OCI-LY3 (cell line): ENCODE data around the gene PLPP7.

Source experiments
- H2AFZ ChIP-seq: fragments of 200-600, 300-600 bp; shearing (Covaris generic); 2 replicates; pipeline ENCODE4 v1.6.0; 2014; ENCODE audit warnings: antibody characterized with exemption, low read depth, low read length
- H3K27ac ChIP-seq: fragments of 200-600, 300-600 bp; sonication (generic); 2 replicates; pipeline ENCODE4 v1.5.1; 2014; ENCODE audit warnings: mild to moderate bottlenecking, low read length, moderate library complexity, mixed read lengths
- H3K27me3 ChIP-seq: fragments of 200-600, 300-600 bp; sonication (generic); 2 replicates; pipeline ENCODE4 v1.6.1; 2014; ENCODE audit warnings: low read depth, low read length, mixed read lengths
- H3K36me3 ChIP-seq: fragments of 200-600, 300-600 bp; sonication (generic); replicated peaks from 2 replicates; pipeline ENCODE3; 2014; ENCODE audit warnings: low read depth, low read length, mixed read lengths
- H3K4me1 ChIP-seq: fragments of 300-600, 200-600 bp; sonication (generic); 2 replicates; pipeline ENCODE4 v1.6.1; 2014; ENCODE audit warnings: low read length, mixed read lengths
- H3K4me2 ChIP-seq: fragments of 200-600, 300-600 bp; sonication (generic); 2 replicates; pipeline ENCODE4 v1.6.1; 2014; ENCODE audit warnings: low read length, mixed read lengths
- H3K4me3 ChIP-seq: fragments of 300-600, 200-600 bp; sonication (generic); 2 replicates; pipeline ENCODE4 v1.5.1; 2014; ENCODE audit warnings: antibody characterized with exemption, mild to moderate bottlenecking, low read length, moderate library complexity
- H3K79me2 ChIP-seq: fragments of 300-600, 200-600 bp; shearing (Covaris generic); 2 replicates; pipeline ENCODE4 v1.6.1; 2014; ENCODE audit warnings: mild to moderate bottlenecking, low read length, mixed read lengths
- H3K9ac ChIP-seq: fragments of 300-600, 200-600 bp; shearing (Covaris generic); 2 replicates; pipeline ENCODE4 v1.6.0; 2014; ENCODE audit warnings: mild to moderate bottlenecking, low read length, moderate library complexity
- H3K9me3 ChIP-seq: fragments of 200-600, 300-600 bp; shearing (Covaris generic); 2 replicates; pipeline ENCODE4 v1.6.1; 2014; ENCODE audit warnings: low read length, mixed read lengths; ENCODE audit not compliant: insufficient read depth
- H4K20me1 ChIP-seq: fragments of 200-600, 300-600 bp; sonication (generic); 2 replicates; pipeline ENCODE4 v1.6.1; 2016; ENCODE audit warnings: low read length, mixed read lengths; ENCODE audit not compliant: insufficient read depth
- CTCF ChIP-seq: fragments of 200-600, 300-600 bp; sonication (generic); IDR thresholded peaks from 2 replicates; pipeline ENCODE4 v1.5.1; 2014; ENCODE audit warnings: antibody characterized with exemption, low read length, low read depth
- EZH2phosphoT487 ChIP-seq: fragments of 200-600 bp; shearing (Covaris generic); IDR thresholded peaks from 2 replicates; pipeline ENCODE4 v1.6.1; 2018; ENCODE audit warnings: antibody characterized with exemption, mixed run types, low read depth

PLPP7 gene

DNA sequence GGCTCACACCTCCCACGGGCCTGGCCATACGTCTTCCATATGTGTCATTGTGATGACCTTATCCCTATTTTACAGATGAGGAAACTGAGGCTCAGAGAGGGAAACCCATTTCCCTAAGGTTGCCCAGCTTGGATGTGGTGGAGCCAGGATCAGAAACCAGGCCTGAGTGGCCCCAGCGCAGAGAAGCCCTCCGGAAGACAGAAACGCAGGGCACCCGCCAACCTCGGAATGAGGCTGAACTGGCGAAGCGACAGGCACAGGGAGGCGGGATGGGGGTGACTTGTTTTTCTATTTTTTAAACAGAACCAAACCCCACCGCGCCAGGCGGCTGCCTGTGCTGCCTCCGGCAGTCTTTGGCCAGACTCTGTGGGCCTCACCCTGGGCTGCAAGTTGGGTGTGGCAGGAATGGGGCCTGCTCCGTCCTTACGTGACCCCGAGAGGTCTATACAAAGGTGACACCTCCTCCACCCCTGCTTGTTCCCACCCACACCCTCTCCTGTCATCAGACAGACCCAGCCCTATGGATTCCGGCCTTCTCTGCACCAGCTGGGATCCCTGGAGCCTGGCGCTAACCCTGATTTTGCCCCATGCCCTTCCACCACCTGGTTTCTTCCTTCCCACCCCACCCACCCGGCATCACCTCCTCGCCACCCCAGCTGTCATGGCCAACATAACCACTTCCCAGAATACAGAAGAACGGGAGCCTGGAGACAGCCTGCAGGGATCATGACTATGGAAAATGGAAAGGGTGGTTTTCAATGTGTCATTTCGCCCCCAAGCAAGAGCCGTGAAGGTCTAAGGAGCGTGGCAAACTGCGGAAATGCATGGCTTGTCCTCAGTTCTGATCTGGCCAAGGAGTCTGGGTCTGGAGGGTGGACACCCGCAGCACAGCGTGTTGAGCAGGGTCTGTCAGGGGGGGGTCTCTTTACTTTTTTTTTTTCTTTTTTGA is 23.6 kb downstream of the PLPP7 start:
- H3K9ac ChIP-seq = no peak overlapping the region
- no peak overlapping the region for H2AFZ ChIP-seq
- no peak overlapping the region for H3K4me2 ChIP-seq
- H3K79me2 ChIP-seq = no peaks in the 10 kb centered on the region
- no peak overlapping the region for H3K4me3 ChIP-seq
- no peaks in the 10 kb centered on the region for H3K4me1 ChIP-seq
- no peak for TF ChIP-seq CTCF
- no peak for TF ChIP-seq EZH2phosphoT487
- H3K9me3 ChIP-seq = no peaks in the 10 kb centered on the region
- no peak overlapping the region for H3K27ac ChIP-seq
- peaks cover 6% of the 10 kb centered on the region for H3K27me3 ChIP-seq
- H4K20me1 ChIP-seq = no peaks in the 10 kb centered on the region
- H3K36me3 ChIP-seq = no peaks in the 10 kb centered on the region

DNA sequence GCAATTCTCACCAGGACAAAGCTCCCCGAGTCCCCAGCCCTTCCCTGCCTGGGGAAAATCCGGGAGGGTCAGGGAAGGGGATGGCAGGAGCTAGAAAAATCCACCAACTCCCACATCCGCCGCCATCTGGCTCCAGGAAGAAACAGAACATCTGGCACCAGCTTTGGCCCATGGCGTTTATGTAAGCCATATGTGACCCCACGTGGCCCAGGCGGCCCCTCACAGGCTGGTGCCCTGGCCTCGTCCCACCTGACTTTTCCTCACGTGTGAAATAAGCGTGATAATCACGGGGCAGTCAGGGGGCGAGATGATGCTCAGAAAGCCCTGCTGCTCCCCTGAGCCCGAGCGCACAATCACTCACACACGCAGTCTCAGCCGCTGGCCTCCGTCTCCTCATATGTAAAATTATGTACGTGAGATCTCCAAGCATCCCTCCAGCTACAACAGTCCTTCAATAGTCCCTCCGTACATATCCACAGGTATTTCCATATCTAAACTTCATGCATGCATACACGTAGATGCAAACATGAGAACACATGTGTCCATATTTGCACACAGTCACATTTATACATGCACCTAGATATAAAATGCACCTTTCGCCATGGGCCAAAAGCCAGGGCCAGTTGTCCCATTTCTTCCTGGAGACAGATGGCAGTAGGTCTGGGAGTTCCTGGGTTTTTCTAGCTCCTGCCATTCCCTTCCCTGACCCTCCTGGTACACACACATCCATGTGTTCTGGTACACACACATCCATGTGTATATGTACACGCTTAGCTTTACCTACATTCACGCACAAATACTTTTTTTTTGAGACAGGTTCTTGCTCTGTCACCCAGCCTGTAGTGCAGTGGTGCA is 28.9 kb downstream of the PLPP7 start:
- H3K27ac ChIP-seq = no peak overlapping the region

GRCh38 chr9:131319486-131319885 is 30.0 kb downstream of the PLPP7 start:
- H3K9ac ChIP-seq = no peak overlapping the region
- no peaks in the 10 kb centered on the region for H3K36me3 ChIP-seq
- no peak overlapping the region for H2AFZ ChIP-seq
- H4K20me1 ChIP-seq = no peaks in the 10 kb centered on the region
- H3K4me1 ChIP-seq = no peaks in the 10 kb centered on the region
- H3K4me2 ChIP-seq = no peak overlapping the region
- H3K27me3 ChIP-seq = no peaks in the 10 kb centered on the region
- no peak for TF ChIP-seq EZH2phosphoT487
- TF ChIP-seq CTCF = no peak
- no peaks in the 10 kb centered on the region for H3K9me3 ChIP-seq
- H3K4me3 ChIP-seq = no peak overlapping the region
- H3K27ac ChIP-seq = no peak overlapping the region
- H3K79me2 ChIP-seq = no peaks in the 10 kb centered on the region

More for the DNA sequence above, 28.9 kb downstream of the PLPP7 start:
- no peaks in the 10 kb centered on the region for H4K20me1 ChIP-seq
- H3K36me3 ChIP-seq = no peaks in the 10 kb centered on the region
- no peaks in the 10 kb centered on the region for H3K4me1 ChIP-seq
- H3K27me3 ChIP-seq = no peaks in the 10 kb centered on the region
- no peak for TF ChIP-seq EZH2phosphoT487
- no peak for TF ChIP-seq CTCF
- no peak overlapping the region for H3K4me2 ChIP-seq
- no peaks in the 10 kb centered on the region for H3K79me2 ChIP-seq
- no peaks in the 10 kb centered on the region for H3K9me3 ChIP-seq
- H2AFZ ChIP-seq = no peak overlapping the region
- H3K9ac ChIP-seq = no peak overlapping the region
- H3K4me3 ChIP-seq = no peak overlapping the region

DNA sequence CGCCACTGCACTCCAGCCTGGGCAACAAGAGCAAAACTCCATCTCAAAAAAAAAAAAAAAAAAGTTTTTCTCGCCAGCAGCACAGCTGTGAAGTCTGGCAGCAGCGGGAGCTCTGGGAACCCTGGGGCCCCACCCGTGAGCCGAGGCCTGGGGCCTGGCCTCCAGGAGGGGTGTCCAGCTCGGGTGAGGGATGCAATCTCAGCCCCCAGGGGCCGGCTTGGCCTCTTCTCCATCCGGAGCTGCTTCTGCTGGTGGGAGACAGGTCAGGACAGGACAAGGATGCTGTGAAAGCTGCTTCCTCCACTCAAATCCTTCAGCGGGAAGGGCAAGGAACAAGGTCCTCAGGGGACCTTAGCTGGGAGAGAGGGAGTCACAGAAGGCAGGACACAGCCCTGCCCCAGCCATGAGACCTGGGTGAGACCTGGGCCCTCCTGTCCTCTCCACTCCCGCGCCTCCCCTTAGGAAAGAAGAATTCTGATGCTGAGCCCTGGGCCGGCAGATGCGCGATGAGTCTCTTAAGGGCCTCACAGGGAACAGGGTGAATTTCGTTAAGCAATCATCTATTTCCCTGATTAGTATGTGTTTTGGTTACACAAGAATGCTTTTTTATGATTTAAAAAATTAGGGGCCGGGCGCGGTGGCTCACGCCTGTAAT is 30.6 kb downstream of the PLPP7 start:
- no peaks in the 10 kb centered on the region for H3K4me1 ChIP-seq
- H3K79me2 ChIP-seq = no peaks in the 10 kb centered on the region
- no peak overlapping the region for H3K27ac ChIP-seq
- H3K9ac ChIP-seq = no peak overlapping the region
- no peak for TF ChIP-seq CTCF
- no peak for TF ChIP-seq EZH2phosphoT487
- no peaks in the 10 kb centered on the region for H3K36me3 ChIP-seq
- no peak overlapping the region for H3K4me3 ChIP-seq
- H4K20me1 ChIP-seq = no peaks in the 10 kb centered on the region
- no peak overlapping the region for H3K4me2 ChIP-seq
- H2AFZ ChIP-seq = no peak overlapping the region
- no peaks in the 10 kb centered on the region for H3K27me3 ChIP-seq
- H3K9me3 ChIP-seq = no peaks in the 10 kb centered on the region
